ENCODE data around the gene CTNNBIP1.

DNA sequence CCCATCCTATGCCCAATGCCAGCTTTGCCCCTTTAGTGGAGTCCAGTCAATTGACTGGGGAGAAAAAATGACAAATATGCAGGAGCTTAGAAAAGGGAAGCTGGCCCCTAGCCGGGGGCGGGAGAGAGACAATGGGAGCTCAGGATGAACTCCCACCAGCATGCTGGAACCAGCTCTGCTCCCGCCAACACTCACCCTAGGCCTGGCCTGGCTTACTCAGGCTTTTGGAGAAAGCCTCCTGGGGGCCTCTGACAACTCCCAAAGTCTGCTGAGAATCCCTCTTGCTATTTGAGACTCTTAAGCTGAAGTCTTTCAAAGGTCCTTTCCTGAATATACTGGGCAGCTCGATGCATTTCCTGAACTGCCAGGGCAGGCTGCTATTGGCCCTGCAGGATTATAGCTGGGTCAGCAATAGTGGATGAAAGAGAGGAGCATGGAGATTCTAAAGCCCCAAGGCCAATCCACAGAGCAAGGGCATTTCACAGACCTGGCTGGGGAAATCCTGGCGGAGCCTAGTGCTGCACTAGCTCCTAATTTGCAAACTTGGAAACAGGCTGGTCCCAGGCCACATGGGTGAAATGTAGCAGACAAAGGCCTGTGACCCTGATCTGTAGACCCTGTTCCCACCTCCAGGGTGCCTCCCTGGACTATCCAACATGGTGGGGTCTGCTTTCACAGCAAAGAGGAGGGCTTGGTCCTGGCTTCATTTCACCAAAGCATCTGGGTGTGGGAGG, 50.6 kb downstream of the CTNNBIP1 start:
- TF ChIP-seq YY1 (IDR thresholded peaks at IDR 0.05; ENCODE audit: low read depth): no peak
- TF ChIP-seq, protein P1, sequence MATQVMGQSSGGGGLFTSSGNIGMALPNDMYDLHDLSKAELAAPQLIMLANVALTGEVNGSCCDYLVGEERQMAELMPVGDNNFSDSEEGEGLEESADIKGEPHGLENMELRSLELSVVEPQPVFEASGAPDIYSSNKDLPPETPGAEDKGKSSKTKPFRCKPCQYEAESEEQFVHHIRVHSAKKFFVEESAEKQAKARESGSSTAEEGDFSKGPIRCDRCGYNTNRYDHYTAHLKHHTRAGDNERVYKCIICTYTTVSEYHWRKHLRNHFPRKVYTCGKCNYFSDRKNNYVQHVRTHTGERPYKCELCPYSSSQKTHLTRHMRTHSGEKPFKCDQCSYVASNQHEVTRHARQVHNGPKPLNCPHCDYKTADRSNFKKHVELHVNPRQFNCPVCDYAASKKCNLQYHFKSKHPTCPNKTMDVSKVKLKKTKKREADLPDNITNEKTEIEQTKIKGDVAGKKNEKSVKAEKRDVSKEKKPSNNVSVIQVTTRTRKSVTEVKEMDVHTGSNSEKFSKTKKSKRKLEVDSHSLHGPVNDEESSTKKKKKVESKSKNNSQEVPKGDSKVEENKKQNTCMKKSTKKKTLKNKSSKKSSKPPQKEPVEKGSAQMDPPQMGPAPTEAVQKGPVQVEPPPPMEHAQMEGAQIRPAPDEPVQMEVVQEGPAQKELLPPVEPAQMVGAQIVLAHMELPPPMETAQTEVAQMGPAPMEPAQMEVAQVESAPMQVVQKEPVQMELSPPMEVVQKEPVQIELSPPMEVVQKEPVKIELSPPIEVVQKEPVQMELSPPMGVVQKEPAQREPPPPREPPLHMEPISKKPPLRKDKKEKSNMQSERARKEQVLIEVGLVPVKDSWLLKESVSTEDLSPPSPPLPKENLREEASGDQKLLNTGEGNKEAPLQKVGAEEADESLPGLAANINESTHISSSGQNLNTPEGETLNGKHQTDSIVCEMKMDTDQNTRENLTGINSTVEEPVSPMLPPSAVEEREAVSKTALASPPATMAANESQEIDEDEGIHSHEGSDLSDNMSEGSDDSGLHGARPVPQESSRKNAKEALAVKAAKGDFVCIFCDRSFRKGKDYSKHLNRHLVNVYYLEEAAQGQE (IDR thresholded peaks at IDR 0.05; ENCODE audit: low read depth): no peak
